HEK293T (cell line): ENCODE results near the gene AHCY.

Experiments
- ARNT ChIP-seq: fragments of 450-650 bp; IDR thresholded peaks from 2 replicates; pipeline ENCODE4 v1.6.1; 2017; ENCODE audit warnings: mild to moderate bottlenecking
- BHLHE40 ChIP-seq: fragments of 450-650 bp; IDR thresholded peaks from 2 replicates; pipeline ENCODE4 v1.6.1; 2016; ENCODE audit warnings: mild to moderate bottlenecking, moderate library complexity, borderline replicate concordance
- ELF4 ChIP-seq: fragments of 450-650 bp; IDR thresholded peaks from 2 replicates; pipeline ENCODE4 v1.6.1; 2017; ENCODE audit warnings: antibody characterized with exemption
- FOXK2 ChIP-seq: fragments of 450-650 bp; IDR thresholded peaks from 2 replicates; pipeline ENCODE4 v1.6.1; 2016; ENCODE audit warnings: mild to moderate bottlenecking
- FOXM1 ChIP-seq: fragments of 450-650 bp; IDR thresholded peaks from 2 replicates; pipeline ENCODE4 v1.6.1; 2017; ENCODE audit warnings: mild to moderate bottlenecking, borderline replicate concordance
- HDGF ChIP-seq: fragments of 450-650 bp; IDR thresholded peaks from 2 replicates; pipeline ENCODE4 v1.6.1; 2017; ENCODE audit warnings: antibody characterized with exemption, borderline replicate concordance
- L3MBTL2 ChIP-seq: fragments of 450-650 bp; conservative IDR thresholded peaks from 2 replicates; pipeline ENCODE4 v1.6.1; 2016; ENCODE audit warnings: mild to moderate bottlenecking
- LEF1 ChIP-seq: fragments of 450-650 bp; IDR thresholded peaks from 2 replicates; pipeline ENCODE4 v1.6.1; 2017; ENCODE audit warnings: mild to moderate bottlenecking, borderline replicate concordance
- NFRKB ChIP-seq: fragments of 450-650 bp; IDR thresholded peaks from 2 replicates; pipeline ENCODE4 v1.6.1; 2016; ENCODE audit warnings: mild to moderate bottlenecking, moderate library complexity
- PKNOX1 ChIP-seq: fragments of 450-650 bp; IDR thresholded peaks from 2 replicates; pipeline ENCODE4 v1.6.1; 2016
- SP1 ChIP-seq: fragments of 450-650 bp; IDR thresholded peaks from 2 replicates; pipeline ENCODE4 v1.6.1; 2017
- SUZ12 ChIP-seq: fragments of 450-650 bp; IDR thresholded peaks from 2 replicates; pipeline ENCODE4 v1.6.1; 2016; ENCODE audit warnings: mild to moderate bottlenecking
- TARDBP ChIP-seq: fragments of 450-650 bp; IDR thresholded peaks from 2 replicates; pipeline ENCODE4 v1.6.1; 2016
- ZNF384 ChIP-seq: fragments of 450-650 bp; IDR thresholded peaks from 2 replicates; pipeline ENCODE4 v1.6.1; 2016

DNA sequence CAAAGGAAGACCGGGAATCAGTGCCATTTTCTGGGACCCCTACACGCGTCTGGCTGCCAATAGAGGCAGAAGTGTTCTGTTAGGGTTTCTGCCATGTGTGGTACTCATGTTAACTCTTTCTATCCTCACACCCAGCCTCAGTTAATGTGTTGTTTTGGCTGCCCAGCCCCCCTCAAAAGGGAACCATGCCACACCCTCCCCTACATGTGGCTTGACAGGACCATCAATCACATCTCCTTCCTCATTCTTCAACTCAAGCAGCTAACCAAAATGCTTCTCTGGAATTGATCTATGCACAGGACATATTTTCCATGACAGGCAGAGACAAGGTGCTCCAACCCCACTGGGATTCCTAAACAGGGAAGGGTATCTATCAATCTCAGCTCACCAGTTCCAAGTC, 22.0 kb downstream of the AHCY start:
- TF ChIP-seq FOXK2, result no peak
- TF ChIP-seq NFRKB, result no peak
- TF ChIP-seq HDGF, result no peak
- no peak for TF ChIP-seq FOXM1
- no peak for TF ChIP-seq PKNOX1
- no peak for TF ChIP-seq ARNT
- TF ChIP-seq BHLHE40, result no peak
- TF ChIP-seq TARDBP, result no peak
- no peak for TF ChIP-seq SP1
- no peak for TF ChIP-seq SUZ12
- no peak for TF ChIP-seq LEF1
- TF ChIP-seq L3MBTL2, result no peak
- no peak for TF ChIP-seq ZNF384
- TF ChIP-seq ELF4, result no peak
